Hematopoietic multipotent progenitor cell treated with erythropoietin and hydrocortisone succinate and interleukin-3 and kit ligand, for 17 days (in vitro differentiated cells): ENCODE measurements around the gene PNLIP.

Experiments
- DNase-seq: peaks from one replicate; pipeline ENCODE4 v3.0.0-alpha.2; 2015; ENCODE audit warnings: low spot score

PNLIP gene

DNA sequence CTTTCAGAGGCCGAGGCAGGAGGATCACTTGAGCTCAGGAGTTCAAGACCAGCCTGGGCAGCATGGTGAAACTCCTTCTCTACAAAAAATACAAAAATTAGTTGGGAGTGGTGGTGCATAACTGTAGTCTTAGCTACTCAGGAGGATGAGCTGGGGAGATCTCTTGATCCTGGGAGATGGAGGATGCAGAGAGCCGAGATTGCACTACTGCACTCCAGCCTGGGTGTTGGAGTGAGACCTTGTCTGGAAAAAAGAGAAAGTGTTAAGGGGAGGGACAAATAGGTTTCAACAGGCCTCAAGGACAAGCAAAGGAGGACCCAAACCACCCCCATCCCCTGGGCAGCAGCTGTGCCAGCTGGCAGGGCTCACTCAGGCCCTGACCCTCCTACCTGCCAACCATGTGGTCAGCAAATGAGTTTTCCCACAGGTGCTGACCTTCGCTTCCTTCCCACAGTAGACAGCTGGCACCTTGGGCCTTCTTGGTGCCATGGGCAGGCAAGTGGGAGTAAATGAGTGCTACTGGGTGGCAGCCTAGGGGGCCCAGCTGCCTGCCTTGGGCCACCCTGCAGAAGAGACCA is 69.6 kb downstream of the PNLIP start:
- DNase-seq = no peak
